Body of pancreas (tissue), 4 donors: ENCODE measurements around the gene CCDC13.

ENCODE experiments used
- POLR2A ChIP-seq, 3 donors: fragments of 450-650 bp; IDR thresholded peaks; one replicate each; pipeline ENCODE4 v1.6.1; 2016; ENCODE audit warnings: antibody characterized with exemption in 3 of 3, mild to moderate bottlenecking in 2 of 3
- TF ChIP-seq, protein P1 (sequence below), 7 experiments: fragments of 450-650 bp in 4 of 7; fragments of 200-600 bp in 3 of 7; sonication (generic) in 3 of 7; IDR thresholded peaks; one replicate each; pipeline ENCODE4 v1.5.1; 2016 to 2019; ENCODE audit warnings: antibody characterized with exemption in 7 of 7

DNA sequence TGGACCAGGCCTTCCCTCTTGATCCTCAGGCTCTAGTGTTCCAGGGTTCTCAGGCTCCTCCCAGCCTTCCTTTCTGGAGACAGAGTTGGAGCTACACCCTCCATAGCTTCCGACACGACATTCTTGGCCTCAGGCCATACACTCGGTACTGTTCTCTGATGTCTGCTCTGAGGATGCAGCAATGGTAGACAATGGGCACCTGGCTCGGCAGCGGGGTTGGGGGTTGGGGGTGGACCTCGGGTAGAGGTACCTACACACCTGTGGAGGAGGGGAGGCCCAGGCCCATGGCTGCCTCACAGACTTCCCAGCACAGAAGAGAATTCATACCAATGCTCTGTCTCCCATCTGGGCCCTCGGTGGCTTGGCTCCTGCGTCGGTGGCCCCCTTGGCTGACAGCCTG lies 21.4 kb downstream of the CCDC13 start:
- TF ChIP-seq, protein P1, sequence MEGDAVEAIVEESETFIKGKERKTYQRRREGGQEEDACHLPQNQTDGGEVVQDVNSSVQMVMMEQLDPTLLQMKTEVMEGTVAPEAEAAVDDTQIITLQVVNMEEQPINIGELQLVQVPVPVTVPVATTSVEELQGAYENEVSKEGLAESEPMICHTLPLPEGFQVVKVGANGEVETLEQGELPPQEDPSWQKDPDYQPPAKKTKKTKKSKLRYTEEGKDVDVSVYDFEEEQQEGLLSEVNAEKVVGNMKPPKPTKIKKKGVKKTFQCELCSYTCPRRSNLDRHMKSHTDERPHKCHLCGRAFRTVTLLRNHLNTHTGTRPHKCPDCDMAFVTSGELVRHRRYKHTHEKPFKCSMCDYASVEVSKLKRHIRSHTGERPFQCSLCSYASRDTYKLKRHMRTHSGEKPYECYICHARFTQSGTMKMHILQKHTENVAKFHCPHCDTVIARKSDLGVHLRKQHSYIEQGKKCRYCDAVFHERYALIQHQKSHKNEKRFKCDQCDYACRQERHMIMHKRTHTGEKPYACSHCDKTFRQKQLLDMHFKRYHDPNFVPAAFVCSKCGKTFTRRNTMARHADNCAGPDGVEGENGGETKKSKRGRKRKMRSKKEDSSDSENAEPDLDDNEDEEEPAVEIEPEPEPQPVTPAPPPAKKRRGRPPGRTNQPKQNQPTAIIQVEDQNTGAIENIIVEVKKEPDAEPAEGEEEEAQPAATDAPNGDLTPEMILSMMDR (IDR thresholded peaks at IDR 0.05): no peak
- TF ChIP-seq POLR2A (IDR thresholded peaks at IDR 0.05): no peak
